Measurements from ENCODE around the gene TP73. TPM values are rescaled to one million over a fixed set of nuclear protein-coding genes. Genes with fewer than 3 reads are reported as not detected.

Gene TP73
- total RNA-seq, 1 donor from 2014 or later: not detected

GRCh38 chr1:3627515-3628253 is 24.6 kb upstream of the TP73 start:
- Histone ChIP-seq H3K27me3 (no peaks in the 10 kb centered on the region), H3K4me1 (peaks cover 11 to 15% of the 10 kb centered on the region in 2 donors), H3K4me3 (no peak overlapping the region), H3K36me3 (peaks cover 38 to 53% of the 10 kb centered on the region in 2 donors), H3K27ac (no peak overlapping the region), H3K9me3 (no peaks in the 10 kb centered on the region)
- intact Hi-C loops (cut with DNase I): loop anchor here (10.0 kb wide), 1 partner anchor 1043 kb away; the partner anchor contains the start of gene PRXL2B
- DNase-seq (ENCODE audit: low spot score in 2 of 2): no peak
- no peak for TF ChIP-seq CTCF (IDR thresholded peaks at IDR 0.05)

GRCh38 chr1:3628445-3628844 is 23.9 kb upstream of the TP73 start:
- Histone ChIP-seq H3K4me3 (no peak overlapping the region), H3K4me1 (peaks cover 10% of the 10 kb centered on the region in 2 donors), H3K27me3 (no peaks in the 10 kb centered on the region), H3K9me3 (no peaks in the 10 kb centered on the region), H3K27ac (no peak overlapping the region), H3K36me3 (peaks cover 44 to 60% of the 10 kb centered on the region in 2 donors)
- no peak for DNase-seq (ENCODE audit: low spot score in 2 of 2)
- intact Hi-C loops (cut with DNase I): loop anchor here (10.0 kb wide), 1 partner anchor 1044 kb away; the partner anchor contains the start of gene PRXL2B
- no peak for TF ChIP-seq CTCF (IDR thresholded peaks at IDR 0.05)

- H3K36me3 ChIP-seq: peaks cover 55 to 72% of the 10 kb centered on the region in 2 donors
- H3K27me3 ChIP-seq: no peaks in the 10 kb centered on the region
- intact Hi-C loops (cut with DNase I): loop anchor here (10.0 kb wide), 1 partner anchor 1045 kb away; the partner anchor contains the start of gene PRXL2B
- no peak for DNase-seq (ENCODE audit: low spot score in 2 of 2)
- peaks cover 4 to 6% of the 10 kb centered on the region in 2 donors for H3K4me1 ChIP-seq
- H3K9me3 ChIP-seq: no peaks in the 10 kb centered on the region
- no peak overlapping the region for H3K4me3 ChIP-seq
- H3K27ac ChIP-seq: no peak overlapping the region
- TF ChIP-seq CTCF (IDR thresholded peaks at IDR 0.05): no peak
These were observed 22.7 kb upstream of the TP73 start for GRCh38 chr1:3629561-3630160.

- peaks cover 60 to 78% of the 10 kb centered on the region in 2 donors for H3K36me3 ChIP-seq
These were observed 22.1 kb upstream of the TP73 start for GRCh38 chr1:3630161-3630611.

GRCh38 chr1:3630914-3631313 is 21.4 kb upstream of the TP73 start:
- Histone ChIP-seq H3K27me3 (no peaks in the 10 kb centered on the region), H3K4me1 (peaks cover 0 to under 1% of the 10 kb centered on the region in 2 donors), H3K36me3 (peaks cover 67 to 85% of the 10 kb centered on the region in 2 donors), H3K9me3 (no peaks in the 10 kb centered on the region), H3K4me3 (no peak overlapping the region), H3K27ac (no peak overlapping the region)
- no peak for TF ChIP-seq CTCF (IDR thresholded peaks at IDR 0.05)
- no peak for DNase-seq (ENCODE audit: low spot score in 2 of 2)
- intact Hi-C loops (cut with DNase I): no loop called here

More at GRCh38 chr1:3630161-3630611, 22.1 kb upstream of the TP73 start:
- no peak for TF ChIP-seq CTCF (IDR thresholded peaks at IDR 0.05)
- no peak overlapping the region for H3K4me3 ChIP-seq
- H3K4me1 ChIP-seq: peaks cover 4 to 6% of the 10 kb centered on the region in 2 donors
- H3K27ac ChIP-seq: no peak overlapping the region
- H3K9me3 ChIP-seq: no peaks in the 10 kb centered on the region
- DNase-seq (ENCODE audit: low spot score in 2 of 2): no peak
- no peaks in the 10 kb centered on the region for H3K27me3 ChIP-seq
- intact Hi-C loops (cut with DNase I): no loop called here

Measured in ascending aorta (tissue), 2 donors.